GM19023 (cell line): Measurements from ENCODE around the gene ISL2.

Source experiments
- ATAC-seq: cut with Tn5 transposase; IDR thresholded peaks from one replicate; pipeline ENCODE4 v1.9.1; 2021; ENCODE audit warnings: mild to moderate bottlenecking, moderate library complexity; ENCODE audit not compliant: unreplicated experiment

The ISL2 gene

DNA sequence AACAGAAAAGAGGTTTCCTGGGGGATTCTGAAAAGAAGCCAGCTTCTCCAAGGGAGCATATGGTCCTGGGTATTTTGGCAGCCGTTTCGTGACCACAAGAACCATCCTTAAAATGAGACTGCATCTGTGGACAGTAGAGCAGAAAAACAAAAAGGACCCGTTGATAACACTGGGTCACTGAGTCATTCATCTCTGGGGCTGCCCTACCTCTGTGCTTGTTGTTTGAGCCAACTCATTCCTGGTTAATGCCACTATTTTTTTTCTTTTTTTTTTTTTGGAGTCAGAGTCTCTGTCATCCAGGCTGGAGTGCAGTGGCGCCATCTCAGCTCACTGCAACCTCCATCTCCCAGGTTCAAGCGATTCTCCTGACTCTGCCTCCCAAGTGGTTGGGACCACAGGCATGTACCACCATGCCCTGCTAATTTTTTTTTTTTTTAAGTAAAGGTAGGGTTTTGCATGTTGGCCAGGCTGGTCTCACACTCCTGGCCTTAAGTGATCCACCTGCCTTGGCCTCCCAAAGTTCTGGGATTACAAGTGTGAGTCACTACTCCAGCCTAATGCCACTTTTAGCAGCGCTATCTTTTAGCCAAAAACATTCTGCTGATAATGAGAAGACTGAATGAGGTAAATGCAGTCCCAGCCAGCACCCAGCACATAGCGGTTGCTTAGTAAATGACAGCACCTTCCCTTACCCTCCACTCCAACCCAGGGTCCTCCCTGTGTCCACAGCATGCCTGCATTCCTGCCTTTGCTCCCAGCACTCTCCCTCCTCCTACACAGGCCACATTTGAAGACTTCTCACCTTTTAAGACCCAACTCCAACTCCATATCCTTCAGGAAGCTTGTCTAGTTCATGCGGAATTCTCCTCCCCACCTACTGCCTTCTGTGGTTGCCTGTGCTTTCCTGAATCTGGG, 9.1 kb upstream of the ISL2 start:
- ATAC-seq, result no peak

GRCh38 chr15:76328106-76328696, 8.4 kb upstream of the ISL2 start:
- ATAC-seq, result no peak

GRCh38 chr15:76328958-76329357, 7.6 kb upstream of the ISL2 start:
- ATAC-seq, result no peak

DNA sequence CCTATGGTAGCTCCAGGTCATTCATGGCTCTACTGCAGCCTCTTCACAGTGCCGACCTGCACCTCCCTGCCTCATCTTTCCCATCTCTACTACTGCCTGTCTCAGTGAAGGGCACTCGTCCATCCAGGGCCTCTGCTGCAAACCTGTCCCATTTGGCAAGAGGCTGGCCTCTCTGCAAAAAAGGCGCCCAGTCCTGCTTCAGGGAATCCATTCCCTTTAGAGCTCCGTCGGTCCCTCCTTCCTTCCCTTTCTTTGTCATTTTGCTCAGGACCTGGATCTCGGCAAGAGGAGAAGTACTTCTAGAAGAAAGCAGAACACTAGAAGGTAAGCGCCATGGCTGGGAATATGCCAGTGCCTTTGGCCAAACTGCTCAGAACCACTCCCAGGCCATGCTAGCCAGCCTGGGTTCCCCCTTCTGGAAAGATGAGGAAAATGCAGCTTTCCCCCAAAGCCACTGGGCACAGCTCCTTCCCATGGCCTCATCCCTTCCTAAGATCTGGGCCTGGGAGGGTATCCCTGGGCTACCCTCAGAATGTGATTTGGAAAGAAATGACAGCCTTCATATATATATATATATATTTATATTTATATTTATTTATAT, 6.4 kb upstream of the ISL2 start:
- ATAC-seq, result no peak

DNA sequence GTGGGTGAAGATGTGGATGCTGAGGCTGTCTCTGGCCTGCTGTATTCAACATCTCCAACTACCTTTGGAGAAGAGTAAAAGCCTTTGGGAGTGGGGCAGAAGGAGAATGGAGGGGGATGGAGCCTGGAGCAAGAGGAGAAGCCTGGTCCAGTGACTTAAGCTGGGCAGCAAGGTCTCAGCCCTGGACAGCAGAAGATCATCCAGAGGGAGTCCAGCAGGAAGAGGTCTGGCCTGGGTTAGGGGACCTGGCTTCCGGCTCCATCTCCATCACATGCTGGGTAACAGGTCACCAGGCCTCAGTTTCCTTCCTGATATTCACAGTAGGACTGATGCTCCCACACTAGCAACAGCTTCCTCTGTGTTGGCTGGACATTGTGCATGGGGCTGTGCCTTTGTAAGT, 3.8 kb upstream of the ISL2 start:
- ATAC-seq, result no peak

GRCh38 chr15:76333309-76333708, 3.3 kb upstream of the ISL2 start:
- no peak for ATAC-seq

DNA sequence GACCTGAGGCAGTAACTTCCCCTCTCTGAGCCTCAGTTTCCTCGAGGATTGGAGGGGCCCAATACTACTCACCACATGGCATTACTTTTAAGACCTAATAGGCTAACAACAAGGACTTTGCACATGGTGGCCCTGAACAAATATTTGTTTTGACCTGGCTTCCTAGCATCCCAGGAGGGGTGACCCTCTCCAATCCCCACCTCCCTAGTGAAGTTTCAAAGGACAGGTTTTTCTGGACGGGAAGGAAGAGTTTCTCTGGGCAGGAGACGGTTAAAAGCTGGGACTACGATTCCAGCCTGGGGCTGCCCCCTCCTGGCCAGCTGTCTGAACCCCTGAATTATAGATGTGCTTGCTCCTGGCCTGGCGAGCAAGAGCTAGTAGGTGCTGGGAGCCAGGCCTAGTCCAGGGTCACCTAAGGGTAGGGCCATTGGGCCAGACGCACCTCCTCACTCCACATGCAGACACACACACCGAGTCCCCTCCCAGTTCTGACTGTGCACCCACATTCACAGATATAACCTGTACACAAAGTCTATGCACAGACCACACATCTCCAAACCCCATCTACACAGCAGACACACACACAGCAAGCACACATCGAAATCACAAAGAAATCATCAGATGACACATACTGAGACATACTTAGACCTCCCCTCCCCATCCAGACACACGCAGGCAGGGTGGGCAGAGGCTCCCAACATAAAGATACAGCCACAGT, 2.7 kb upstream of the ISL2 start:
- ATAC-seq, result no peak

DNA sequence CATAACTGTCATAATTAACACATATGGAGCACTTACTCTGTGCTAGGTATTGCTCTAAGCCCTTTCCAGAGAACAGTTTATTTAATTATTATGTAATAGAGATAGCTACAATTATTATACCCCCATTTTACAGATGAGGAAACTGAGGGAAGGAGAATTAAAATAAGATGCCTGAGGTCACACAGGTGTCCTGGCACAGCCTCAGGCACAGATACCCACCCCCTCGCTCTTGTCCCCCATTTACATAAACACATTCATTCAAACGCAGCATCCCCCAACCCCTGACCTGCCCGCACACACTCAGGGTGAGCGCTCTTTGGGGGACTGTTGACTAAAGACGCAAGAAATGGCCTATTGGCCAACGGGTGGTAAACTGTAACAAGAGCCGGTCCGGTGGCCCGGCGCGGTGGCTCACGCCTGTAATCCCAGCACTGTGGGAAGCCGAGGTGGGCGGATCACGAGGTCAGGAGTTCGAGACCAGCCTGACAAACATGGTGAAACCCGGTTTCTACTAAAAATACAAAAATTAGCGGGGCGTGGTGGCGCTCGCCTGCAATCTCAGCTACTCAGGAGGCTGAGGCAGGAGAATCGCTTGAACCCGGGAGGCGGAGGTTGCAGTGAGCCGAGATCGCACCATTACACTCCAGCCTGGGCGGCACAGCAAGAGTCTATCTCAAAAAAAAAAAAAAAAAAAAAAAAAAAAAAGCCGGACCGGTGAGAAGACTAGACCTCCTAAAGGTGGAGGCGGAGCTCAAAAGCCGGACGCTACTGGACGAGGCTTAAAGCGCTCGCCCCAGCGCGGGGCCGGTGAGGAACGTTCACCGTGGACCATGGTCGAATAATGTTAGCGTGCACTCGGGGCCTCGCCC, 1.9 kb upstream of the ISL2 start:
- ATAC-seq, result no peak

DNA sequence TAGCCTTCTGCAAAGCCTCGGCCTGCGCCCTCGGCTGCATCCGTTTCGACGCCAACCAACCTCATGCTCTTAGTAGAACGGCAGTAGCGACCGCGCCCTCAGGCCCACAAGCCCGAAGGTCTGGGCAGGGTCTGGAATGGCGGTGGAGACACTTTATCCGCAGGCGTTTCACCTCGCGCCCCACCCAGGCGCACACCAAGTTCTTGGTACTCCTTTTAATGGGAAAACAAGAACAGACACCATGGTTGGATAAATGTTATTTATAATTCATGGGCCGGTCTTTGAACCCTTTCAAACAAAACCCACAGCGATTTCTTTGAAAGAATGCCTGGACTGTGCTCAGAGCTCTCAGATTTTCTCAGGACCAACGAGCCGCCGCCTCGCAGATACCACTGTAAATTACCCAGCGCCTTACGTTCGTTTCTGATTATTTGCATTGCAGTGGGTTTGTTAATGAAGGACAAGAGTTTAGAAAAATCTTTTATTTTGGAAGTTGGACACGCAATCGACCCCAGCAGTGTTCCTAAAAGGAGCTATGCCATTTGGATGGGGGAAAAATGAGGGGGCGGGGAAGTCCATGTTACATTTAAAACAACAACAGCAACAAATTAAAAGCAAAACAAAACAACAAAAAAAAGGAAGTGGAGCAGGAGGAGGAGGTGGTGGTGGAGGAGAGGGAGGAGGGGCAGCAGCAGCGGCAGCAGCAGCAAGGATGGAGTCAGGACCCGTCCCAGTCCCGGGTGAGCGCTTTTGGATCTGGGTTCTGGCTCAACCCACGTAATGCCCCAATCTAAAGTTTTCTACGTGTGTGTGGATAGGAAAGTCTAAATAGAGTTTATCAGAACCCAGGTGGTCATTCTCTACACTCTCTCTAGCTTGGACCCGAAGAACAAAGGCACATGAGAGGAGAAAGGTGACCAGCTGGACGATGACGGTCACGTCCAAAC, 993 bp upstream of the ISL2 start:
- no peak for ATAC-seq

- ATAC-seq, result no peak
These were observed 604 bp downstream of the ISL2 start for GRCh38 chr15:76337059-76337695.

GRCh38 chr15:76337696-76338485, 1.3 kb downstream of the ISL2 start:
- no peak for ATAC-seq

DNA sequence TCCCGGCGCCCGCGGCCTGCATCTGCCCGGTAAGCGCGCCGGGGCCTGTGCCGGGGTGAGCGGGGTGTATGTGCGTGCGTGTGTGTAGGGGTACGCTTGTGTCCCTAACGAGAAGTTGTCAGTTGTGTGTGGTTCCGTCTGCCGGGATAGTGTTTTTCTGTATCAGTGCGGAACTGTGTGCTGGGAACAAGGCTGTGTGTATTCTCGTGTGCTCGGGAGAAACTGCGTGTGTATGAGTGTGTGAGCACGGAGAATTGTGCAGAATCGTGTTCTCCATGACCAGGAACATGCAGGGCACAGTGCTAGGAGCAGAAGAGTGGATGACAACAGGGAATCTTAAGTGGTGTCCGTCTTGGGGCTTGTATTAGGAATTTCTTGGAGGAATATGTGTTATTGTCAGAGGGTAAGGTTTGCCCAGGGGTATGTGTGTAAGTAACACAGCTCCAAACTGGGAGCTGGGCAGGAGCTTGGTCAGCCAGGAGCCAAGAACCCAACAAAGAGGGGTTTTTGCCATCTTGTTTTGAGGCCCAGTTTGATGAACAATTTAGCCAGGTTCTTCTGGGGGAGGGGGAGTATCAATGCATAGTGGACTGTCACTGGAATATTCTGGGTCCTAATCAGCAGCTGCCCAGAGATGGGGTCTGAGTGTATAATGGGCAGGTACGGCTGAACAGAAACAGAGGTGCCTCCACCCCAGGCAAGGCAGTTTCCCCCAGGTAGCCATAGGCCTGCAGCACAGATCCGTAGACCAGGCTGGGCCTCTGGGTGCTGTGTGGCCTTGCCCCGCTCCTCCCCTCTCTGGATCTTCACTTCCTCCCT, 2.1 kb downstream of the ISL2 start:
- no peak for ATAC-seq

GRCh38 chr15:76339305-76340197, 3.0 kb downstream of the ISL2 start:
- no peak for ATAC-seq

DNA sequence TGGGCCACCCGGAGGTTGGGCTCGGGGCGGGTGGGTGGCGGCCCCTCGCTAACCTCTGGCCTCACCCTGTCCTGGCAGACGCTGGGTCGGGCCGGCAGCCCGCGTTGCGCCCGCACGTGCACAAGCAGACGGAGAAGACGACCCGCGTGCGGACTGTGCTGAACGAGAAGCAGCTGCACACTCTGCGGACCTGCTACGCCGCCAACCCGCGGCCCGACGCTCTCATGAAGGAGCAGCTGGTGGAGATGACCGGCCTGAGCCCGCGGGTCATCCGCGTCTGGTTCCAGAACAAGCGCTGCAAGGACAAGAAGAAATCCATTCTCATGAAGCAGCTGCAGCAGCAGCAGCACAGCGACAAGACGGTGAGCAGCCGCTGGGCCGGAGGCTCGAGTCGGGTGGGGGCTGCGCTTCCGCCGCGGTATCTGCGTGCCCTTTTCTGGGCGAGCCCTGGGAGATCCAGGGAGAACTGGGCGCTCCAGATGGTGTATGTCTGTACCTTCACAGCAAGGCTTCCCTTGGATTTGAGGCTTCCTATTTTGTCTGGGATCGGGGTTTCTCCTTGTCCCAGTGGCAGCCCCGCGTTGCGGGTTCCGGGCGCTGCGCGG, 3.7 kb downstream of the ISL2 start:
- ATAC-seq, result no peak

DNA sequence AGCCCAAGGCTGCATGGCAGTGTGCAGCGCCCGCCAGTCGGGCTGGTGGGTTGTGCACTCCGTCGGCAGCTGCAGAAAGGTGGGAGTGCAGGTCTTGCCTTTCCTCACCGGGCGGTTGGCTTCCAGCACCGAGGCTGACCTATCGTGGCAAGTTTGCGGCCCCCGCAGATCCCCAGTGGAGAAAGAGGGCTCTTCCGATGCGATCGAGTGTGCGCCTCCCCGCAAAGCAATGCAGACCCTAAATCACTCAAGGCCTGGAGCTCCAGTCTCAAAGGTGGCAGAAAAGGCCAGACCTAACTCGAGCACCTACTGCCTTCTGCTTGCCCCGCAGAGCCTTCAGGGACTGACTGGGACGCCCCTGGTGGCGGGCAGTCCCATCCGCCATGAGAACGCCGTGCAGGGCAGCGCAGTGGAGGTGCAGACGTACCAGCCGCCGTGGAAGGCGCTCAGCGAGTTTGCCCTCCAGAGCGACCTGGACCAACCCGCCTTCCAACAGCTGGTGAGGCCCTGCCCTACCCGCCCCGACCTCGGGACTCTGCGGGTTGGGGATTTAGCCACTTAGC, 4.3 kb downstream of the ISL2 start:
- no peak for ATAC-seq
